T-cell (primary cell): Measurements from ENCODE around the gene SLC16A8. TPM values are rescaled to one million over a fixed set of nuclear protein-coding genes. Genes with fewer than 3 reads are reported as not detected.

ENCODE experiments used
- ATAC-seq, 4 experiments: fragments of 200-7000 bp in 3 of 4; fragments of 150-1000 bp in 1 of 4; cut with Tn5 transposase; replicated peaks in 1 of 4; 1 replicate in 3 of 4; 2 replicates in 1 of 4; pipeline ENCODE4 v1.10.0; 2021; ENCODE audit warnings: moderate library complexity in 3 of 4, mild to moderate bottlenecking in 2 of 4, moderate number of reproducible peaks in 1 of 4
- CTCF ChIA-PET, 2 donors: fragments of 300-600 bp; sonication (Branson Sonifier 250); formaldehyde crosslinking; loops; one replicate each; lab custom pipeline; 2022; ENCODE audit warnings: antibody characterized with exemption in 2 of 2; lab: Charles Lee
- POLR2A ChIA-PET, 2 donors: fragments of 300-600 bp; sonication (Branson Sonifier 250); formaldehyde crosslinking; loops; one replicate each; lab custom pipeline; 2022; ENCODE audit warnings: antibody characterized with exemption in 2 of 2; lab: Charles Lee
- DNase-seq, 35 experiments: peaks; one replicate each; pipeline versions ENCODE4 v3.0.0 to v3.0.0-alpha.2; 2013 to 2023
- H3K27ac ChIP-seq: one replicate; pipeline ENCODE4 v1.5.1; 2013; ENCODE audit warnings: low read length
- H3K27me3 ChIP-seq, 2 experiments: replicated peaks in 1 of 2; 1 replicate in 1 of 2; 2 replicates in 1 of 2; pipeline versions ENCODE4 v1.6.1 to v1.7.0; 2013; ENCODE audit warnings: low read length in 1 of 2, mixed read lengths in 1 of 2; ENCODE audit not compliant: control insufficient read depth in 2 of 2, insufficient read depth in 2 of 2; ENCODE audit errors: extremely low read depth in 1 of 2
- H3K36me3 ChIP-seq, 2 donors: 1 replicate in 1 of 2; 2 replicates in 1 of 2; pipeline versions ENCODE4 v1.6.1 to v1.7.0; 2013; ENCODE audit warnings: low read length in 1 of 2; ENCODE audit not compliant: control insufficient read depth in 2 of 2, insufficient read depth in 1 of 2; ENCODE audit errors: extremely low read depth in 1 of 2
- H3K4me1 ChIP-seq, 2 experiments: 1 replicate in 1 of 2; 2 replicates in 1 of 2; pipeline versions ENCODE4 v1.6.1 to v1.7.0; 2013; ENCODE audit warnings: low read length in 2 of 2, mixed read lengths in 1 of 2; ENCODE audit not compliant: insufficient read depth in 2 of 2, control insufficient read depth in 1 of 2; ENCODE audit errors: extremely low read depth in 1 of 2
- H3K4me3 ChIP-seq, 2 donors: 1 replicate in 1 of 2; 2 replicates in 1 of 2; pipeline versions ENCODE4 v1.5.1 to v1.7.0; 2013; ENCODE audit warnings: mild to moderate bottlenecking in 2 of 2, low read length in 1 of 2, moderate library complexity in 1 of 2; ENCODE audit not compliant: control insufficient read depth in 1 of 2; ENCODE audit errors: extremely low read depth in 1 of 2
- H3K9me3 ChIP-seq: 2 replicates; pipeline ENCODE4 v1.7.0; 2013
- H3K27ac Mint-ChIP-seq, 2 donors: one replicate each; pipeline ENCODE4 v1.8.0; 2020 to 2021; ENCODE audit warnings: mild to moderate bottlenecking in 2 of 2, mixed read lengths in 2 of 2
- H3K27me3 Mint-ChIP-seq, 2 donors: one replicate each; pipeline ENCODE4 v1.8.0; 2021 to 2022; ENCODE audit warnings: mixed read lengths in 2 of 2
- H3K36me3 Mint-ChIP-seq: one replicate; pipeline ENCODE4 v1.8.0; 2021; ENCODE audit warnings: mixed read lengths
- H3K4me1 Mint-ChIP-seq, 3 donors: one replicate each; pipeline ENCODE4 v1.8.0; 2020 to 2022; ENCODE audit warnings: mixed read lengths in 3 of 3, mild to moderate bottlenecking in 1 of 3
- H3K4me3 Mint-ChIP-seq, 3 donors: one replicate each; pipeline ENCODE4 v1.8.0; 2020 to 2022; ENCODE audit warnings: mild to moderate bottlenecking in 3 of 3, mixed read lengths in 3 of 3, moderate library complexity in 3 of 3
- H3K9me3 Mint-ChIP-seq, 3 donors: one replicate each; pipeline ENCODE4 v1.8.0; 2020 to 2022; ENCODE audit warnings: mixed read lengths in 3 of 3
- WGBS: methylation state at CpG from one replicate; pipeline ENCODE4 v1.1.5; 2013; ENCODE audit warnings: missing lambda C conversion rate; ENCODE audit not compliant: insufficient coverage; 5-methylcytosine and 5-hydroxymethylcytosine counted together
- total RNA-seq, 35 experiments: library from RNA in 6 of 35; stranded (reverse) in 6 of 35; fragments of 120-200 nt in 1 of 35; gene quantifications; one replicate each; pipeline versions ENCODE4 v1.2.1 to v1.2.4 and lab custom pipeline; 2013 to 2026

Gene SLC16A8
- total RNA-seq, 5 donors from 2014 or later (not counting 1 experiment from before 2014, with no cell fraction given), result 0.19 TPM; not detected in 4

DNA sequence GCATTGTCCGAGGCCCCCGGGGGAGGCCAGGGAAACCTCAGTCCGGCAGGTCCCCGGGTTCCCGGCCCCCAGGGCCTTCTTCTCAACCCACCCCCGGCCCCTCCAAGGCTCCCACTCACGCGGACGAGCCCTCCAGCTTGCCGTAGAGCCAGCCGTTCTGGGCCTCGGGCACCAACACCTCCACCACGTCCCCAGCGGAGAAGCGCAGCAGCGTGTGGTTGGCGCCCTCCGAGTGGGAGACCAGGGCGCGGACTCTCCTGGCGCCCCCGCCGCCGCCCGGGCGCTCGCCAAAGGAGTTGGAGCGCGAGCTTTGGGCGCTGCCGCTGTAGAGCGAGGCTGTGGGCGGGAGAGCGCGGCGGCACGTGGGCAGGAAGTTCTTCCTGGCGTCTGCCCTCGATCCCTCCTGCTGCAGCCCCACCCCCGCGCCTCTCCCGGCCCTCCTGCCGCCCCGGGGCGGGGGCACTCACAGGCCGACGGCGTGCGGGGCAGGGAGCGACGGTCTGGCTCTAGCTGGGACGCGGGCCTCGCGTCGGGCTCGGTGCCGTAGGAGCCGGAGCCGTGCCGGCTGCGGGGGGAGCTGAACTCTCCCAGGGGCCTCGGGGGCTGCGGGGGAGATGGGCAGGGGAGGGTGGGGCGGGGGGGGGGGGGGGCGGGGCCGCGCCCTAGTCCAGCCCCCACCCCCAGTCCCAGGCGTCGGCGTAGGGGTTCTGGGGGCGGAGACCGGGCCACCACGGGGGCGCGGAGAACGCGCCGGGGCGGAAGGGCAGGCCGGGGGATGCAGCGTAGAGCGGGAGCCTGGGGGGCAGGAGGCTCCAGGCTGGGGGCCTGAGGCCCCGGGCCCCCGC, 4.9 kb upstream of the SLC16A8 start:
- Mint-ChIP-seq H3K27me3 (peaks cover 0 to 22% of the 10 kb centered on the region in 2 donors), H3K4me3 (no peak overlapping the region), H3K9me3 (no peaks in the 10 kb centered on the region), H3K27ac (no peak overlapping the region), H3K4me1 (no peaks in the 10 kb centered on the region), H3K36me3 (peaks cover 24% of the 10 kb centered on the region)
- whole genome bisulfite sequencing, result 46% methylated on average over 33 of the region's 85 CpGs
- H3K4me3 ChIP-seq, result peak overlapping the region in 1 of 2 donors; percentile 32
- ChIA-PET POLR2A (no interaction called here), CTCF (no interaction called here)
- H3K4me1 ChIP-seq, result peaks cover 0 to 5% of the 10 kb centered on the region in 2 experiments
- no peak overlapping the region for H3K27ac ChIP-seq
- ATAC-seq, result no peak
- no peaks in the 10 kb centered on the region for H3K9me3 ChIP-seq
- no peak for DNase-seq
- peaks cover 0 to 24% of the 10 kb centered on the region in 2 experiments for H3K27me3 ChIP-seq
- peaks cover 2 to 5% of the 10 kb centered on the region in 2 donors for H3K36me3 ChIP-seq

GRCh38 chr22:38087855-38088254, 3.9 kb upstream of the SLC16A8 start:
- Histone ChIP-seq H3K27me3 (peaks cover 0 to 34% of the 10 kb centered on the region in 2 experiments), H3K9me3 (no peaks in the 10 kb centered on the region), H3K4me3 (no peak overlapping the region), H3K36me3 (peaks cover 2 to 5% of the 10 kb centered on the region in 2 donors), H3K4me1 (peaks cover 0 to 5% of the 10 kb centered on the region in 2 experiments), H3K27ac (no peak overlapping the region)
- ChIA-PET POLR2A (no interaction called here), CTCF (no interaction called here)
- DNase-seq, result no peak
- Mint-ChIP-seq H3K9me3 (no peaks in the 10 kb centered on the region), H3K27ac (no peak overlapping the region), H3K27me3 (peaks cover 5 to 28% of the 10 kb centered on the region in 2 donors), H3K4me1 (no peaks in the 10 kb centered on the region), H3K4me3 (no peak overlapping the region), H3K36me3 (peaks cover 15% of the 10 kb centered on the region)
- 90% methylated on average over 11 of the region's 12 CpGs for WGBS
- ATAC-seq, result no peak

- no peak overlapping the region for H3K27ac Mint-ChIP-seq
- Histone ChIP-seq H3K4me3 (no peak overlapping the region), H3K36me3 (peaks cover 2 to 5% of the 10 kb centered on the region in 2 donors), H3K27me3 (peaks cover 0 to 43% of the 10 kb centered on the region in 2 experiments), H3K9me3 (no peaks in the 10 kb centered on the region), H3K4me1 (peaks cover 0 to 12% of the 10 kb centered on the region in 2 experiments), H3K27ac (no peak overlapping the region)
- ChIA-PET POLR2A (no interaction called here), CTCF (interaction anchor here in 1 of 2 donors (0.6 kb wide), 1 partner anchor 31 kb away, joined by 3 read pairs; no protein-coding TSS in a partner anchor)
- peaks cover 5 to 30% of the 10 kb centered on the region in 2 donors for H3K27me3 Mint-ChIP-seq
- H3K4me1 Mint-ChIP-seq, result peaks cover 0 to under 1% (median 0%) of the 10 kb centered on the region in 3 donors
- WGBS, result 90% methylated on average over 2 of the region's 13 CpGs
- ATAC-seq, result no peak
- no peak for DNase-seq
- no peaks in the 10 kb centered on the region for H3K9me3 Mint-ChIP-seq
- peaks cover 15% of the 10 kb centered on the region for H3K36me3 Mint-ChIP-seq
- H3K4me3 Mint-ChIP-seq, result no peak overlapping the region
Observed at GRCh38 chr22:38086942-38087341, 3.0 kb upstream of the SLC16A8 start.

- H3K27me3 ChIP-seq, result peaks cover 0 to 49% of the 10 kb centered on the region in 2 experiments
- H3K27ac ChIP-seq, result no peak overlapping the region
- 85% methylated on average over 15 of the region's 25 CpGs for WGBS
- Mint-ChIP-seq H3K4me3 (no peak overlapping the region), H3K4me1 (peaks cover 0 to 4% (median 1%) of the 10 kb centered on the region in 3 donors), H3K9me3 (no peaks in the 10 kb centered on the region), H3K27me3 (peaks cover 5 to 33% of the 10 kb centered on the region in 2 donors), H3K27ac (no peak overlapping the region), H3K36me3 (peaks cover 13% of the 10 kb centered on the region)
- DNase-seq (no peak), ATAC-seq (no peak)
- H3K9me3 ChIP-seq, result no peaks in the 10 kb centered on the region
- peaks cover 0 to 17% of the 10 kb centered on the region in 2 experiments for H3K4me1 ChIP-seq
- H3K4me3 ChIP-seq, result no peak overlapping the region
- peaks cover 2 to 5% of the 10 kb centered on the region in 2 donors for H3K36me3 ChIP-seq
- CTCF ChIA-PET, result interaction anchor here in 1 of 2 donors (0.6 kb wide), 1 partner anchor 32 kb away, joined by 3 read pairs; no protein-coding TSS in a partner anchor
- POLR2A ChIA-PET, result no interaction called here
Observed at GRCh38 chr22:38086001-38086845, 2.2 kb upstream of the SLC16A8 start.

- Histone ChIP-seq H3K36me3 (peaks cover 2 to 3% of the 10 kb centered on the region in 2 donors), H3K9me3 (no peaks in the 10 kb centered on the region), H3K4me3 (no peak overlapping the region), H3K4me1 (peaks cover 0 to 21% of the 10 kb centered on the region in 2 experiments), H3K27me3 (peaks cover 0 to 55% of the 10 kb centered on the region in 2 experiments), H3K27ac (no peak overlapping the region)
- no peak overlapping the region for H3K4me3 Mint-ChIP-seq
- H3K9me3 Mint-ChIP-seq, result no peaks in the 10 kb centered on the region
- POLR2A ChIA-PET, result no interaction called here
- H3K27ac Mint-ChIP-seq, result no peak overlapping the region
- H3K27me3 Mint-ChIP-seq, result peaks cover 5 to 30% of the 10 kb centered on the region in 2 donors
- no CpG with 5 or more reads among the region's 5 CpGs for WGBS
- DNase-seq (no peak), ATAC-seq (no peak)
- peaks cover 0 to 4% (median 1%) of the 10 kb centered on the region in 3 donors for H3K4me1 Mint-ChIP-seq
- CTCF ChIA-PET, result no interaction called here
- H3K36me3 Mint-ChIP-seq, result peaks cover 12% of the 10 kb centered on the region
Observed at GRCh38 chr22:38085501-38085900, 1.5 kb upstream of the SLC16A8 start.

DNA sequence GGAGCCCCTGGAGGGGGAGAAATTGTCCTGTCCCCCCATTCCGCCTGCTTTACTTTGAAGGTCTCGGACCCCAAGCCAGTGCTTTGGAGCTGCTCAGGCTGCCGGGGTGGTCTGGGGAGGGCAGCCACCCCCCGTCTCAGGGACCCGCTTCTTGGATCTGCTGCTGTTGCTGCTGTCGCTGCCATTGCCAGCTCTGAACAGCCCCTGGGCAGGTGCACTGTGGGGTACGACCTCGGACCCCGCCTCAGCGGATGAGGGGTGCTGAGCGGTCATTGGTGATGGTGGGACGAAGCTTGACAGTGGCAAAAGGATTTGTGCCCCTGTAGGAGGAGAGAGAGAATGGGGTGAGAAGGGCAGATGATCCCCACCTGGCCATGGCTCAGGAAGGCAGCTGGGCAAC, 1.1 kb upstream of the SLC16A8 start:
- Mint-ChIP-seq H3K9me3 (no peaks in the 10 kb centered on the region), H3K27me3 (peaks cover 7 to 28% of the 10 kb centered on the region in 2 donors), H3K27ac (no peak overlapping the region), H3K36me3 (peaks cover 10% of the 10 kb centered on the region), H3K4me1 (peaks cover 0 to 4% (median 1%) of the 10 kb centered on the region in 3 donors), H3K4me3 (no peak overlapping the region)
- WGBS, result 93% methylated on average over 10 of the region's 12 CpGs
- Histone ChIP-seq H3K4me1 (peaks cover 0 to 21% of the 10 kb centered on the region in 2 experiments), H3K36me3 (peaks cover 2 to 3% of the 10 kb centered on the region in 2 donors), H3K4me3 (no peak overlapping the region), H3K27me3 (peaks cover 0 to 56% of the 10 kb centered on the region in 2 experiments), H3K27ac (no peak overlapping the region), H3K9me3 (no peaks in the 10 kb centered on the region)
- no peak for ATAC-seq
- DNase-seq, result no peak
- ChIA-PET CTCF (no interaction called here), POLR2A (no interaction called here)
